K562 (cell line): ENCODE measurements around the gene GEMIN8. TPM values are rescaled to one million over a fixed set of nuclear protein-coding genes. Genes with fewer than 3 reads are reported as not detected.

Source experiments
- MEIS2 ChIP-seq: fragments of 450-650 bp; IDR thresholded peaks from 2 replicates; pipeline ENCODE4 v1.6.1; 2014; ENCODE audit warnings: mild to moderate bottlenecking; ENCODE audit not compliant: partially characterized antibody
- MYNN ChIP-seq, 2 experiments: sonication (generic); formaldehyde crosslinking in 1 of 2; IDR thresholded peaks; 2 replicates each; pipeline versions ENCODE4 v1.5.0 to v1.6.1; 2016 to 2020; ENCODE audit warnings: antibody characterized with exemption in 1 of 2, missing genetic modification reagents in 1 of 2
- NCOA4 ChIP-seq: fragments of 450-650 bp; IDR thresholded peaks from 2 replicates; pipeline ENCODE4 v1.6.1; 2018; ENCODE audit warnings: mild to moderate bottlenecking; ENCODE audit not compliant: partially characterized antibody
- PBX2 ChIP-seq, 2 experiments: IDR thresholded peaks in 1 of 2; conservative IDR thresholded peaks in 1 of 2; 2 replicates each; pipeline ENCODE4 v1.6.1; 2016; ENCODE audit warnings: low read depth in 2 of 2, mild to moderate bottlenecking in 1 of 2, missing compliant biosample characterization in 1 of 2, missing genetic modification characterization in 1 of 2, moderate library complexity in 1 of 2
- RBM14 ChIP-seq: fragments of 200-400 bp; formaldehyde crosslinking; IDR thresholded peaks from 2 replicates; pipeline ENCODE4 v1.6.1; 2018; ENCODE audit warnings: low read depth, mild to moderate bottlenecking, low read length, moderate library complexity, borderline replicate concordance; ENCODE audit not compliant: insufficient read depth
- RBM34 ChIP-seq: fragments of 200-400 bp; formaldehyde crosslinking; IDR thresholded peaks from 2 replicates; pipeline ENCODE4 v1.6.1; 2018; ENCODE audit warnings: low read length, borderline replicate concordance; ENCODE audit not compliant: insufficient read depth
- RFX1 ChIP-seq: fragments of 450-650 bp; IDR thresholded peaks from 2 replicates; pipeline ENCODE4 v1.6.1; 2016; ENCODE audit warnings: mild to moderate bottlenecking, moderate library complexity
- SPI1 ChIP-seq: IDR thresholded peaks from 2 replicates; pipeline ENCODE4 v1.6.1; 2011; ENCODE audit warnings: low read depth, low read length, control low read depth, borderline replicate concordance
- TSHZ1 ChIP-seq: fragments of 250-450 bp; sonication (Bioruptor Pico); IDR thresholded peaks from 2 replicates; pipeline ENCODE4 v1.4.0; 2020; ENCODE audit warnings: mild to moderate bottlenecking, moderate library complexity
- YBX1 ChIP-seq: fragments of 450-650 bp; IDR thresholded peaks from 2 replicates; pipeline ENCODE4 v1.7.1; 2016; ENCODE audit warnings: mild to moderate bottlenecking
- ZNF121 ChIP-seq: sonication (generic); formaldehyde crosslinking; conservative IDR thresholded peaks from 2 replicates; pipeline ENCODE4 v1.8.0; 2022; ENCODE audit warnings: missing genetic modification reagents
- ZNF277 ChIP-seq: fragments of 250-450 bp; sonication (Bioruptor Pico); IDR thresholded peaks from 2 replicates; pipeline ENCODE4 v1.8.0; 2022; ENCODE audit warnings: inconsistent platforms, mild to moderate bottlenecking, moderate library complexity, borderline replicate concordance
- ZNF445 ChIP-seq: fragments of 250-450 bp; sonication (Bioruptor Pico); IDR thresholded peaks from 2 replicates; pipeline ENCODE4 v1.4.0; 2020; ENCODE audit warnings: low read depth, mild to moderate bottlenecking, moderate library complexity
- ZNF589 ChIP-seq: fragments of 200-800 bp; sonication (Bioruptor generic); IDR thresholded peaks from 2 replicates; pipeline ENCODE4 v1.6.1; 2016; ENCODE audit warnings: low read depth, missing genetic modification characterization, missing compliant biosample characterization
- polyA plus RNA-seq, 8 experiments: library from polyadenylated mRNA; depleted of rRNA in 4 of 8; stranded (reverse) in 5 of 8; unstranded in 3 of 8; fragments of >200 nt; fragmentation: Nextera tagmentation in 2 of 8; fragmentation: Illumina TruSeq in 1 of 8; extraction: Ambion mirVana in 2 of 8; extraction: Trizol in 1 of 8; gene quantifications; 2 replicates each; pipeline versions ENCODE4 v1.2.1 to v1.2.3, GENCODE V29; 2011 to 2014; ENCODE audit warnings: inconsistent platforms in 1 of 8, missing spikeins in 1 of 8
- total RNA-seq, 7 experiments: library from RNA; depleted of rRNA in 6 of 7; stranded (reverse); fragments of >200 nt in 6 of 7; fragmentation: Illumina TruSeq in 2 of 7; extraction: Trizol in 2 of 7; gene quantifications; 2 replicates each; pipeline versions ENCODE4 v1.2.1 to v1.2.3, GENCODE V29; 2011 to 2021; ENCODE audit warnings: low replicate concordance in 1 of 7
- TF ChIP-seq, protein P1 (sequence below), 3 experiments: IDR thresholded peaks in 2 of 3; conservative IDR thresholded peaks in 1 of 3; 2 replicates each; pipeline ENCODE4 v1.5.1; 2011 to 2012; ENCODE audit warnings: low read length in 3 of 3, mild to moderate bottlenecking in 3 of 3, control low read depth in 2 of 3, improper control_type of control experiment in 1 of 3, inconsistent platforms in 1 of 3, low read depth in 1 of 3, mixed read lengths in 1 of 3, moderate library complexity in 1 of 3; ENCODE audit not compliant: insufficient read depth in 2 of 3

Gene GEMIN8
- total and polyA plus RNA-seq, 9 of the 15 experiments (the other 6 are each of a cell fraction or from before 2014, with no cell fraction given): 10.9 to 29.1 (median 16.9) TPM

- TF ChIP-seq, protein P1, sequence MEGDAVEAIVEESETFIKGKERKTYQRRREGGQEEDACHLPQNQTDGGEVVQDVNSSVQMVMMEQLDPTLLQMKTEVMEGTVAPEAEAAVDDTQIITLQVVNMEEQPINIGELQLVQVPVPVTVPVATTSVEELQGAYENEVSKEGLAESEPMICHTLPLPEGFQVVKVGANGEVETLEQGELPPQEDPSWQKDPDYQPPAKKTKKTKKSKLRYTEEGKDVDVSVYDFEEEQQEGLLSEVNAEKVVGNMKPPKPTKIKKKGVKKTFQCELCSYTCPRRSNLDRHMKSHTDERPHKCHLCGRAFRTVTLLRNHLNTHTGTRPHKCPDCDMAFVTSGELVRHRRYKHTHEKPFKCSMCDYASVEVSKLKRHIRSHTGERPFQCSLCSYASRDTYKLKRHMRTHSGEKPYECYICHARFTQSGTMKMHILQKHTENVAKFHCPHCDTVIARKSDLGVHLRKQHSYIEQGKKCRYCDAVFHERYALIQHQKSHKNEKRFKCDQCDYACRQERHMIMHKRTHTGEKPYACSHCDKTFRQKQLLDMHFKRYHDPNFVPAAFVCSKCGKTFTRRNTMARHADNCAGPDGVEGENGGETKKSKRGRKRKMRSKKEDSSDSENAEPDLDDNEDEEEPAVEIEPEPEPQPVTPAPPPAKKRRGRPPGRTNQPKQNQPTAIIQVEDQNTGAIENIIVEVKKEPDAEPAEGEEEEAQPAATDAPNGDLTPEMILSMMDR (IDR thresholded peaks at IDR 0.05 in 2 of 3, conservative IDR thresholded peaks at IDR 0.05 in 1 of 3; ENCODE audit: insufficient read depth in 2 of 3, low read depth in 1 of 3, low read length in 3 of 3): peak; percentile 43 to 78 (median 44); a peak in 5 of 6 replicates
- no peak for TF ChIP-seq NCOA4
- TF ChIP-seq ZNF121 (CRISPR knock-in tag): no peak
- no peak for TF ChIP-seq MYNN (IDR thresholded peaks at IDR 0.05)
- TF ChIP-seq MYNN (CRISPR knock-in tag; IDR thresholded peaks at IDR 0.05): no peak
- no peak for TF ChIP-seq RBM34
- TF ChIP-seq ZNF589: no peak
- TF ChIP-seq SPI1: peak; percentile 48; the same call in 1 of the 2 replicates
- TF ChIP-seq ZNF445: no peak
- no peak for TF ChIP-seq YBX1
- peak; percentile 86 for TF ChIP-seq PBX2 (CRISPR knock-in tag; IDR thresholded peaks at IDR 0.05; ENCODE audit: low read depth)
- peak; percentile 100 for TF ChIP-seq PBX2 (tag; conservative IDR thresholded peaks at IDR 0.05; ENCODE audit: low read depth)
- TF ChIP-seq ZNF277: no peak
- no peak for TF ChIP-seq RBM14
- peak; percentile 100 for TF ChIP-seq MEIS2
- TF ChIP-seq TSHZ1 (CRISPR knock-in tag): peak; percentile 99
- TF ChIP-seq RFX1: peak; percentile 22
These were observed 9.7 kb upstream of the GEMIN8 start (continued) for GRCh38 chrX:14039344-14039743.
